GM15510 (cell line): Measurements from ENCODE around the gene COLQ.

Experiments
- POLR2A ChIP-seq: IDR thresholded peaks from 3 replicates; pipeline ENCODE4 v1.6.1; 2011; ENCODE audit warnings: borderline replicate concordance; ENCODE audit not compliant: insufficient read length; ENCODE audit errors: extremely low read depth

The COLQ gene

DNA sequence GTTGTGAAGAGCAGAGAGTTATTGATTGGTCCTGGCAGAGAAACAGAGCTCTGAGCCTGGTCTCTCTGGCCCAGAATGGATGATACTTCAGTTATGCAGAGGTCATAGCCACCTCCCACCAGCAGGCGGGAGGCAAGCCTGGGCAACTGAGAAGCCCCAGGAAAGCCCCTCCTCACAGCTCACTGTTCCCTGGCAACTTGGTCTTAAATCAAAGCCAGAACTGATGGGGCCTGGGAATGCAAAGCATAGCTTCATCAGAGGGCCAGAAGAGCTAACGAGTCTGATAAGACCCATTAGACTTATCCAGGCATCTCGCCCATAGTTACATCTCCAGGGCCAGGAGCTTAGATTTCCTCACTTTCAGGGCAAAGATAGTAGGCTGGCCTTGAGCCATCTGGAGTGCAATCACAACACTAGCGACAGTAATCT is 5.5 kb upstream of the COLQ start:
- no peak for TF ChIP-seq POLR2A

DNA sequence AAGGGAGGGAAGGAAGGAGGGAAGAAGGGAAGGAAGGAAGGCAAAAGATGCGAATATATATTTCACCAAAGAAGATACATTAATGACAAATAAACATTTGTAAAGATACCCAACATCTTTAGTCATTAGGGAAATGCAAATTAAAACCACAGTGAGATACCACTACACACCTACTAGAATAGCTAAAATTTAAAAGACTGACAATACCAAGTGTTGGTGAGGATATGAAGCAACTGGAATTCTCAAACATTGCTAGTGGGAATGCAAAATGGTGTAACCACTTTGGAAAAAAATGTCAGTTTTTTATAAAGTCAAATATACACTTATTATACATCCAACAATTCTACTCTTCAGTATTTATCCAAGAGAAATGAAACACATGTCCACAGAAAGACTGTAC is 4.3 kb upstream of the COLQ start:
- TF ChIP-seq POLR2A: no peak

DNA sequence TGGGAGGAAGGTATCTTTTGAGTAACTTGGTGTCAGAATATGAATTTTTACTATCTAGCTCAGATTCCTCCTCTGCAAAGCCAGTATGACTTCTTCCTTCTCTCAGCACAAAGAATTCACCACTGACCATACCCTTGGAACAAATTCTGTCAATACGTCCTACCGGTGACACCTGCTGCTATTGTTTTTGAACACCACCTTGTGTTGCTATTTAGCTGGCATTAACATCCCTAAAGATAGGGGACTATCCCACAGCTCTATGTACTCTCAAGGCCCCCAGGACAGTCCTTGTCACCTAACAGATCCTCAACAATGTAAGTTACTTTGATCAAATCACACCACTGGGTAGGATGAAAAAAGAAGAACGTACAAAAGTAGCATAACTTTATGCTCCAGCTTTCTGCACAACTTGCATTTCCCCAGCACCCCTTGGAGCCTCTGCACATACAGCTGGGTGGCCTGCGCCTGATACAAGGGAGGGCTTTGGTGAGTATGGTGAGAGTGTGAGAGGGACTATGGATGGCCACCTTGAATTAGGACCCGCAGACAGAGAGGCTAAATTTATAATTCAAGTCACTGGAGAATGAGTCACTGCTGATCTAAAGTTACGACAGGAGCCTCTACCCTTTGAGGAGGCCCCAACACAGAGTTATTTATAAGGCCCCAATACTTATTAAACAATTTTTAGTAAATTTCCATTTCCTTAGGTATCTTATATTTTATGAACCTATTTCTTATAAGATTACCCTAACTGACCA is 2.3 kb upstream of the COLQ start:
- no peak for TF ChIP-seq POLR2A

DNA sequence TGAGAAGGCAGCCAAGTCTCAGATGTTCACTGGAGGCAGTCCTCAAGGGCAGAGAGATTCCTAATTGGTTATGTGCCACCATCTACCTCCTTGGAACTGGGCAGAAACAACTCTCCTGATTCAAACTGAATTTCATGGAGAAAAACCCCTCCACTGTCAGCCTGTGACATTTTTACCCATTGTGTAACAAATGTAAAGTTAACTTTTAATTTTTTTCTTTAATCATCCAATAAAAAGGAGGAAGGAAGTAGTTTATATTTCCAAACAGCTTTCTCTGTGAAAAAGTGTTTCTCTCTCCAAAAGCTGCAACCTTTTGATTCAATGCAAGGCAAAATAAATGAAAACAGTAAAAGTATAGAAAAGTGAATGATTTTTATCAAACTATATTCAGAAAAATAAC is 510 bp upstream of the COLQ start:
- no peak for TF ChIP-seq POLR2A

DNA sequence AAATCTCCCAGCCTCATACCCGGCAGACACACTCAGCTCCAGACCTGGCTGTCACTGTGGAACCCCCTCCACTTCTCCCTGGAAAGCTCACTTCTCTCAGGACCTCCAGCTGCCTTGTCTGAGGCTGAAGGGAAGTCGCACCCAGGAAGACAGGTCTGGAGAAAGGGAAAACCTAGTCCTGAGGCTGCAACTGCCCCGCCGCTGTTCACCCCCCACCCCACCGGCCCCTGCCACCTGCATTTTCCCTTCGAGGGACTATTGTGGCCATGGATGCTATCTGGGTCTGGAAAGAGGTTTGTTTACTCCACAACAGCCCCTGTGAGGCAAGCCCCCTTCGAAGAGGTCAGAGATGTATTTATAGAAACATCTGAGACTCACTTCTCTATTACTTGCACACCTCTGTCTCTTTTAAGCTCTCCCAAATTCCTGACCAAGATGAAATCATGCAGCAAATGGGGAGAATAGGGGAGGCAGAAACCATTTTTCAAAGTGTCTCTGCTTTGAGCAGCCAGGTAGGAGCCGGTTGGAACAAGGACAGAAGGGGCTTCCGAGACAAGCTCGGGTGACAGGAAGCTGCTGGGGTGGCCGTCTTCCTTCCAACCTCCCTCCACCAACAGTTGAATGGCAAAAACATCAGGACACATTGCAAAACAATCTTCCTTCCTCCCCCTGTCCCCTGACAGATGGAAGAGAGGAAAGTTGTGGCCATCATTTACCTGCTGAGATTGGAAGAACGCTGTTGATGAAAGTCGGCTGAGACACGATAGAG is 518 bp downstream of the COLQ start:
- TF ChIP-seq POLR2A: no peak

DNA sequence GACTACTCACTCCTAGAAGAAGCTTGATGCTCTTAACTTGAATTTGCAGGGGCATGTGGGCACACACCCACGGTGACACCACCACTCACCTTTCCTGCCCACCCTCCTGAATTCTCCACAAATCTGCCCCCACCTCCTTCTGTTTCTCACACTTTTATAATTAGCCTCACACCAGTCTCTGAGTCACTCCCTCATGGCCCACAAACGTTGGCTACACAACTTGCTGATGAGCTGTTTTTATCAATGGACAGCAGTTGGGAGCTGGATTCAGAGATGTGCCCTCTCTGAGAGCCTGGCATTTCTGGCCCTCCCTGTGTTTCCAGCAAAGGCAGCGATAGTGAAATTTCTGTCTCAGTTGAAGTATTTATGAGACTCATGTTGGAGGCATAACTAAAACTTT is 1.3 kb downstream of the COLQ start:
- no peak for TF ChIP-seq POLR2A

DNA sequence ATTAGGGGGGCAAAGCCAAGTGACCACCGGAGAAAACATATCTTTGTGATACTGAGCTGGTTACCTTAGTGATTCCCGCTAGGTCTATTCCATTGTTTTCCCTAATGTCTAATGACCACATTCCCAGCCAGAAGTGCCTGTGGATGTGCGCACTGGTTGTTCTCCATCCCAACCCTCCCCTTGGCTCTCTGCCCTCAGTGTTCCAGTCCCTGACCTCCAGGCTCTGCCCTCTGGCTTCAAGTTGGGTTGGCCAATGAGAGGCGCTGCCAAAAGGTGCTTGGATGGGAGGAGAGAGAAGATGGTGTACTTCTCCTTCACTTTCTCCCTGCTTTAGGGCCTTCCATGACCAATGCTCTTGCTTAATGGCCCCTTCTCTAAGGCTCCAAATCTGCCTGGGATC is 2.4 kb downstream of the COLQ start:
- TF ChIP-seq POLR2A: no peak

DNA sequence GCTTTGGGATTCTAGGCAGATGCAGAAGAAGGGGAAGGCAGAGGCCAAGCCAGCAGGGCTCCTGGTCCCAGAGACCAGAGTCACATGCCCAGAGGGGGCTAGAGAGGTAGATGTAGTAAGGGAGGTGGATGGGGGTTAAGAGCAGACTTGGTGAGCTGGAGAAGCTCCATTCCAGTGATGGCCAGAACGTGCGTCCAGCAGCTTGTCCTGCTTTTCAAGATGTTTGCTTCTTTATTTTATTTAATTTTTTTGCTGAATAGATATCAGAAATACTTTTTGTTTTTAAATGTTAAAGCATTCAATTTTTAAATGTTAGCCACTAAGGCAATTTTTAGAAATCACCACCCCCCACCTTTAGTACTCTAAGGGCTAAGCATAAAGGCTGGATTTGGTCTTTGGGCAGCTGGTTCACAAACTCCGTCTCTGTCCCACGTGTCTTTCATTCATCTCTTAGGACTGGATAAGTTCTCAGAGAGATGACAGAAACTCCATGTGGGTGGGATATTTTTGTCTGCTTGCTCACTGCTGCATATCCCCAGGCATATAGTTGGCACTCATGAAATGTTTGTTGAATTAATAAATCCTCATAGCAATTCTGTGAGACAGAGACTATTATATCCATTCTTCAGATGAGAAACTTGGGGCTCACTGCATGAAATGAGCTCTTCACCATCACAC is 6.7 kb downstream of the COLQ start:
- TF ChIP-seq POLR2A: no peak

DNA sequence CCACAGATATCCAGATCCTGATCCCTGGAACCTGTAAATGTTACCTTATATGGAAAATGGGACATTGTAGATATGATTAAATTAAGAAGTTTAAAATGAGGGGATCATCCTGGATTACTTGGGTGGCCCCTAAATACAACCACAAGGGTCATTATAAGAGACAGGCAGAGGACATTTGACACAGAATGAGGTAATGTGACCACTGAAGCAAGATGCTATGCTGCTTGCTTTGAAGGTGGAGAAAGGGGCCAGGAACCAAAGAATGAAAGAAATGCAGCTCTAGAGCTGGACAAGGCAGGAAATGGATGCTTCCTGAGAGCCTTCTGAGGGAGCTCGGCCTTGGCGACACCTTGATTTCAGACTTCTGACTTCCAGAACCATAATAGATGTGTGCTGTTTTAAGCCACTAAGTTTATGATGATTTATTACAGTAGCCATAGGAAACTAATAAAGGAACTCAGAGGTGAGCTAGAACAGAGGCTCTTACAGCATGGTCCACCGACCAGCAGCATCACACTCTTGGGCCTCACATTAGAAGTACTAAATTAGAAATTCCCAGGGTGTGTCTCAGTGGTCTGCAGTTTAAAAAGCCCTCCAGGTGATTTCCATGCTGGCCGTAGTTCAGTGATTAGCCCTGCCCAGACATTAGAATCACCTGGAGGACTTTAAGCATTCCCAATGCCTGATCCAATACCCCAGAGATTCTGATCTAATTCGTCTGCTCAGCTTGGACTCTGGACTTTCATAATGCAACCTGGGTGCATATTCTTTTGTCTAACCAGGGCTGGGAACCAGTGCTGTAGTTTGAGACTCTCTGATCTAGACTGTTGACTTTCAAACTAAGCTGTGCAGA is 7.5 kb downstream of the COLQ start:
- no peak for TF ChIP-seq POLR2A

DNA sequence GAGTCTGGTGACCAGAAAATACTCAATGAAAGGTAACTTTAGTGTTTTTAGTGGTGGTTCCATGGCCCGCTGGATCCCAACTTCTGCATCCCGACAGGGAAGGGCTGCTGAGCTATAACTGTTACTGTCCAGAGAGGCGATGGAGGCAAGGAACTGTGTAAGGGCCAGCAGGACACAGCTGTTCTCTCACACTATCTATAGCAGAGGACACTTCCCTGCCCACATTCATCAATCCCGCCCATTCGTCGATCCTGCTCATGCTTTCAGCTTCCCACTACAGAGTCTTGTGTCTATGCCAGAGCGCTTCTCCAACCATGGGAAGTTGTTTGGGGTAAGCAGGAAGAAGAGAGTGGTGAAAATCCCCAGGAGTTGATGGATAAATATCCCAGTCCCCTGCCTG is 8.4 kb downstream of the COLQ start:
- no peak for TF ChIP-seq POLR2A

DNA sequence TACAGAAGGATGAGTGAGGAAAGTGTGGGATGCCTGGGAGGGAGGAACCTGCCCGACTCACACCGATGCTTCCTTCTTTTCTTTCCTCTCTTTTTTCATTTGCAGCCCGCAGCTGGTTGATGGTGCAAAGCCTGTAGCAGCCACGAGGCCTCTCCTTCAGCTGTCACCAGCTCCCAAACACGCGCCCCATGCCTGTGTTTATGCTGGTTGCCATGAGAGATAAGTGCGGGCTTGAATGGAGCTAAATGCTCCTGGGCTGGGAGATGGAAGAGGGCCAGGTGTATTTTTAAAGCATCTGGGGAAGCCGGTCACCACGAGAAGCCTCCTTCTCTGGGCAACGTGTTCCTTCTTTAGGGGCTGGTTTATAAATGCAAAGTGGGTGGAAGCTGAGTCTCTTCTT is 9.3 kb downstream of the COLQ start:
- no peak for TF ChIP-seq POLR2A

DNA sequence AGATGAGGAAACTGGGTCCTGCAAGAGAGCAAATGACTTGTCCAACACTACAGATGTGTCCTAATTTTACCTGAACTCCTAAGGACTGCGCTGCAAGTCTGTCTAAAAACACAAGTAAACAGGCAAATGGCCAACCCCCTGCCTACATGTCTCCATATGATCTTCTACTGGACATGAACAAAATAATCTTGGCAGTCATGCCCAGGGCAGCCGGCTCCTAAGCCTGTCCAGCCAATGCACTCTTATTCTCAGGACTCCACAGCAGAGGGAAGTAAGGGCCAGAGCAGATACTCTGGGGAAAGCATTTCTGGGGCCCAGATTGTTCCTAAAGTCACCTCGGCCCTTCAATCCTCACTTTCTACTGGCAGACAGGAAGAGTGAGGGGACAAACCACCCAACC is 10.3 kb downstream of the COLQ start:
- no peak for TF ChIP-seq POLR2A

DNA sequence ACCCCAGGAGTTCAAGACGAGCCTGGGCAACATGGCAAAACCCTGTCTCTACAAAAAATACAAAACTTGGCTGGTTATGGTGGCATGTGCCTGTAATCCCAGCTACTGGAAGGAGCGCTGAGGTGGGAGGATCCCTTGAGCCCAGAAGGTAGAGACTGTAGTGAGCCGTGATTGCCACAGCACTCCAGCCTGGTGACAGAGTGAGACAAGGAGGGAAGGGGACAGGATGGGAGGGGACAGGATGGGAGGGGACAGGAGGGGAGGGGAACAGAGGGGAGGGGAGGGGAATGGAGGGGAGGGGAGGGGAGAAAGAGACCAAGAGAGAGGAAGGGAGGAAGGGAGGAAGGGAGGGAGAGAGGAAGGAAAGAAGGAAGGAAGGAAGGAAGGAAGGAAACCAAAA is 11.0 kb downstream of the COLQ start:
- no peak for TF ChIP-seq POLR2A

DNA sequence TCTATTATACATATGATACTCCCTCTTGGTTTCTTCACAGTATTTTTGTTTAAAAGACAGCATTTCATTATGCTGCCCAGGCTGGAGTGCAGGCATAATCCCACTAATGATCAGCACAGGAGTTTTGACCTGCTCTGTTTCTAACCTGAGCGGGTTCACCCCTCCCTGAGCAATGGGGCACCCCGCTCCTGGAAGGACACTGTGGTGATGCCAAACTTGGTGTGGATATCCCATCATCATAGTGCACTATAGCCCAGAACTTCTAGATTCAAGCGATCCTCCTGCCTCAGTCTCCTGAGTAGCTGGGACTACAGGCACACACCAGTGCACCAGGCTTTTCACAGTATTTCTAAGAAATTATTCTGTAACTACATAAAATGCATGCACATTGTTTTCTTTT is 14.9 kb downstream of the COLQ start:
- no peak for TF ChIP-seq POLR2A

DNA sequence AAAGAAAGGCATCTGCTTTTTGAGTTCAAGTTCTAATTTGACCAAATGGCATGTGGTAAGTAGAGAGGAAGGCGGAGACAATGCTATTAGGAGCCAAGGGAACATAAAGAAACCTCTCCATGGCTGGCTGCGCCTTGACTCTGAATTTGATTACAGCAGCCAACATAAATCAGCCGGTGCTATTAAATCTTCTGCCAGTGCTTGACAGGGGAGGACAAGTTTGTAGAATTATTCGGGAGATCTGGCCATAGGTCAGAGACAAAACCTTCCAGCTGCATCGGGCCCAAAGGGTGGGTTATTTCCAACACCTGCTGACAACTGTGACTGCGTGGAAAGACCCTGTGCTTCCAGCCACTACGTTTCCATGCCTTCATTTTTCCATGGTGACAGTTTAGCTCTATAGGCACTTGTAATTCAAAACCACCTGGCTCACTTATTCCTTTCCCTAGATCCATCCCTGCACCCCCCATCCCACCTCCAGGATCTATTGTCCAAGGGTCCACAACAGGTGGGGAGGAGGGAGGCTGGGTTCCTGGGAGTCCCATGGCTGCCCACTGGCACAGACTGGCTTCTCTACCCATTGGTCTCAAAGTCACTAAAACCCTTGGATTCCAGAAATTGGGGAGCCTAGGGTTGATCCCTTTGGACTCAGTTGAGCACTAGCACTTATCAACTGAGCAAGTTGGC is 15.9 kb downstream of the COLQ start:
- TF ChIP-seq POLR2A: no peak

DNA sequence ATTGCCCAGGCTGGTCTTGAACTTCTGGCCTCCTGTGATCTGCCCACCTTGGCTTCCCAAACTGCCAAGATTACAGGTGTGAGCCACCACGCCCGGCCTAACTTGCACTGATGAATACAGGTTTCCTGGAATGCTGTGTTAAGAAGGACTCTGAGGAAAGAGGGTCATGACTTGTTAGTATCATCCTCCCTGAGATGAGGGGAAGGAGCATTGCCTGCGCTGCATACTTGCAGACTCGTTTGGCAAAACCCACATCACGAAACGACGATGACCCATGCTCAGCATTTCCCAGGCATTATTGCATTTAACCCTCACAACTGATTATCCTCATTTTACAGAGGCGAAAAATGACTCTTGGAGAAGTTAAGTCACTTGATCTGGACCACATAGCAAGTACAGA is 18.9 kb downstream of the COLQ start:
- no peak for TF ChIP-seq POLR2A
